WERI-Rb-1 (cell line): ENCODE results near the gene PLCL2.

Experiments
- DNase-seq: peaks from one replicate; pipeline ENCODE4 v3.0.0-alpha.2; 2020
- H3K27ac ChIP-seq: fragments of 250-450 bp; sonication (Bioruptor Pico); 2 replicates; pipeline ENCODE4 v1.5.1; 2020; ENCODE audit warnings: mild to moderate bottlenecking, moderate library complexity
- H3K27me3 ChIP-seq: fragments of 250-450 bp; sonication (Bioruptor Pico); 2 replicates; pipeline ENCODE4 v1.5.1; 2021; ENCODE audit warnings: mild to moderate bottlenecking, low read depth, moderate library complexity; ENCODE audit not compliant: insufficient read depth, severe bottlenecking
- H3K36me3 ChIP-seq: fragments of 250-450 bp; sonication (Bioruptor Pico); 2 replicates; pipeline ENCODE4 v1.5.1; 2020; ENCODE audit warnings: mild to moderate bottlenecking, moderate library complexity
- H3K4me3 ChIP-seq: 2 replicates; pipeline ENCODE4 v1.5.1; 2011; ENCODE audit warnings: low read depth, mild to moderate bottlenecking, control low read depth, low read length
- H3K9me3 ChIP-seq: fragments of 250-450 bp; sonication (Bioruptor Pico); 2 replicates; pipeline ENCODE4 v1.5.1; 2021; ENCODE audit warnings: mild to moderate bottlenecking, moderate library complexity; ENCODE audit not compliant: severe bottlenecking
- TF ChIP-seq, protein P1 (sequence below): IDR thresholded peaks from 2 replicates; pipeline ENCODE4 v1.5.1; 2011; ENCODE audit warnings: low read depth, mild to moderate bottlenecking, control low read depth, inconsistent platforms, low read length

Gene PLCL2

DNA sequence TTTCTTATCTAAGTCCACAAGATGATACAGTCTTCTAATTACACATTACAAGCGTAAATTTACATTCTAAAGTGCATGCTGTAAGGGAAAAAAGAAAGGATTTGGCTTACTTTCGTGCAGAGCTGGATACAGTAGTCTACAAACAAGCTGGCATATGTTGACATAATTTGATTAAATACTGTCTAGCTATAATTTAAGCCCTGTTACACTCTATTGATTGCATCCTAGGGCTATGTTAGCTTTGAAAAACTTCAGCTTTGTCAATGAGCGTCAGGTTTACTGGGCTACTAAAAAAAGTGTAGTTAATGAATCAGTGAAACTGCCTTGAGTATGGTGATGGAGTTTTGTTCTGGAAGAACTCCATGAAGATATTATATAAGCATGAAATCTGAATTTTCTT lies 24.5 kb upstream of the PLCL2 start:
- Histone ChIP-seq H3K36me3 (no peaks in the 10 kb centered on the region), H3K27ac (no peak overlapping the region), H3K9me3 (no peaks in the 10 kb centered on the region), H3K4me3 (no peak overlapping the region), H3K27me3 (no peaks in the 10 kb centered on the region)
- TF ChIP-seq, protein P1, sequence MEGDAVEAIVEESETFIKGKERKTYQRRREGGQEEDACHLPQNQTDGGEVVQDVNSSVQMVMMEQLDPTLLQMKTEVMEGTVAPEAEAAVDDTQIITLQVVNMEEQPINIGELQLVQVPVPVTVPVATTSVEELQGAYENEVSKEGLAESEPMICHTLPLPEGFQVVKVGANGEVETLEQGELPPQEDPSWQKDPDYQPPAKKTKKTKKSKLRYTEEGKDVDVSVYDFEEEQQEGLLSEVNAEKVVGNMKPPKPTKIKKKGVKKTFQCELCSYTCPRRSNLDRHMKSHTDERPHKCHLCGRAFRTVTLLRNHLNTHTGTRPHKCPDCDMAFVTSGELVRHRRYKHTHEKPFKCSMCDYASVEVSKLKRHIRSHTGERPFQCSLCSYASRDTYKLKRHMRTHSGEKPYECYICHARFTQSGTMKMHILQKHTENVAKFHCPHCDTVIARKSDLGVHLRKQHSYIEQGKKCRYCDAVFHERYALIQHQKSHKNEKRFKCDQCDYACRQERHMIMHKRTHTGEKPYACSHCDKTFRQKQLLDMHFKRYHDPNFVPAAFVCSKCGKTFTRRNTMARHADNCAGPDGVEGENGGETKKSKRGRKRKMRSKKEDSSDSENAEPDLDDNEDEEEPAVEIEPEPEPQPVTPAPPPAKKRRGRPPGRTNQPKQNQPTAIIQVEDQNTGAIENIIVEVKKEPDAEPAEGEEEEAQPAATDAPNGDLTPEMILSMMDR = no peak
- no peak for DNase-seq

DNA sequence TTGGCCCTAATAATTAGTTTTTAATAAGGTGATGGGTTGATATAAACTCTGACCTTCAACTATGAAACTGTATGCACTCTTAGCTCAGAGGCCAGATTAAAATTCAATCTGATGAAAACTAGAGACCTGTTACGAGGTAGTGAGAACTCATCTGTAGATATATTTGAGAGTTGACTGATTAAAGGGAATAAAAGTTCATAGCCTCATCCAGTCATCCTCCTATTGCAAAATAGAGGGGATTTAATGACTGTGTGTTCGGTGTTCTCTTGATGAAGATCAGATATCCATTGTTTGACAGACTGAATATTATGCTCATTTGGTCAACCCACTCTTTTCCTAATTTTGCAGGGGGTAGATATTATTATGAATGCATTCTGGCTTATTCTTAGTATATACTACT lies 23.3 kb upstream of the PLCL2 start:
- no peak overlapping the region for H3K4me3 ChIP-seq
- no peak for DNase-seq
- H3K27ac ChIP-seq = no peak overlapping the region
- no peaks in the 10 kb centered on the region for H3K27me3 ChIP-seq
- H3K36me3 ChIP-seq = no peaks in the 10 kb centered on the region
- no peaks in the 10 kb centered on the region for H3K9me3 ChIP-seq
- TF ChIP-seq, protein P1 = no peak

DNA sequence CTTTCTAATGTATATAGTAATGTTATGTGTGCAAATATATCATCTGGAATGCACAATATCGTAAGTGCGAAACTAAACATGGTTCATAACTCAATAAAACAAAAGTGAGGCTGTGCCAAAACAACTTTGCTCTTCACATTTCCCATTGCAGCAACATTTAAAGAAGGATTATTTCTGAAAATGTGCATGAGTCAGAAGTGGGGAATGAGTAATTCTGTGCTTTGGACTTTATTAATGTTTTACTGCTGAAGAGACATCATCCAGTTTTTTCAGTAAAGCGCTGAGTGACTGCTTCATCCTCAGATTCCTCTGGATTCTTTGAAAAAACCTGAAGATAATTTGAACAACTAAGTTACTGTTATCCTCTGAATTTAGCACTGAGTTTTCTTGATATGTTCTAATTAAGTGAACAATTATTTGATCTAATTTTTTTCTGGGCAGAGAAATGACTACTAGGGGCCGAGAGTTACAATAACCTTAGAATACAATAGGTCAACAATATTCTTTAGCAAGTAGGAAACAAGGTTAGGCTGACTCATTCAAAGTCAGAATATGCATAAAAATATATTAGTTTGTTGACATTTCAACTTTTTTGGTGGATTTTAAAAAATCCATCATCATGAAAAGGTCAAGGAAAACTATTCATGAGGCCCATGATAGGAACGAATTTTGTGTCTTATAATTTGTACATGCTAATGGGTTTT lies 20.0 kb upstream of the PLCL2 start:
- no peak for DNase-seq

DNA sequence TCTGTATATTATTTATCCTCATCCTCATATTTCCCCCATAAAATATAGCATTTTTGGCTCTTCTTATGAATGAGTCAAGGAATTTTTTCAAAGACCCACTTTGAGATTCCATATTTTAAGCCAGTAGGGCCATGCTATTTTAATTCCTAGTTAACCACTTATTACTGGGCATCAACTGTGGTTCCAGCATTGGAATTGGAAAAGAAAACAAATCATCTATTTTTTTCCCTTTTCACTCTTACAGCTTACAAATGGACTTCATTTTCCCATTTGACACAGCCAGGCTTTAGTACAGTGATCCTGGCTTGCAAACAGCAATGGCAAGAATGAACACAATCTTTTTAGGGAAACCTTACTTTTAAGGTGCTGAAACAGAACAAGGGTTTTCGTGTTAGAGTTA lies 19.4 kb upstream of the PLCL2 start:
- H3K27ac ChIP-seq = no peak overlapping the region
- TF ChIP-seq, protein P1 = no peak
- H3K9me3 ChIP-seq = no peaks in the 10 kb centered on the region
- DNase-seq = no peak
- H3K27me3 ChIP-seq = no peaks in the 10 kb centered on the region
- H3K4me3 ChIP-seq = no peak overlapping the region
- H3K36me3 ChIP-seq = no peaks in the 10 kb centered on the region

More for the DNA sequence above, 20.0 kb upstream of the PLCL2 start:
- H3K9me3 ChIP-seq = no peaks in the 10 kb centered on the region
- H3K4me3 ChIP-seq = no peak overlapping the region
- no peaks in the 10 kb centered on the region for H3K36me3 ChIP-seq
- TF ChIP-seq, protein P1 = no peak
- H3K27ac ChIP-seq = no peak overlapping the region
- no peaks in the 10 kb centered on the region for H3K27me3 ChIP-seq

DNA sequence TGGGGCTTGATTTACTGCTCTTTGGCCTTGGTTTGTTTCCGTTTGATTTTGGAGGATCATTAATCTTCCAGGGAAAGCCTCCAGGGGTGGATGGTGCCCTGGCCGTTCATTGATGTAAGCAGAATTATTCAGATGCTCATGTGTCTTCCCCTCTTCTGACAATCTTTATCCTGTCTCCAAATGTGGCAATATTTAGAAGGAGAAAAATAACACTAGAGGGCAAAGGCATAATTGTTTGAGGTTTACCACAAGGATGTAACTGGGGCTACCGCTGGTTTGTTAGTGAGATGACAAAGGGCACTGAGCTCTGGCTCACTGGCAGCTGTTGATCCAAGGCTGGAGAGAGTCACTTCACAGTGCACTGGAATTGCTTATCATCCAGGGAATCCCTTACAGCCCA lies 18.2 kb upstream of the PLCL2 start:
- no peak for DNase-seq

More for the DNA sequence above, 18.2 kb upstream of the PLCL2 start:
- Histone ChIP-seq H3K27me3 (no peaks in the 10 kb centered on the region), H3K27ac (no peak overlapping the region), H3K9me3 (no peaks in the 10 kb centered on the region), H3K36me3 (no peaks in the 10 kb centered on the region), H3K4me3 (no peak overlapping the region)
- TF ChIP-seq, protein P1 = no peak
